ENCODE results near the gene HOXA1. TPM values are rescaled to one million over a fixed set of nuclear protein-coding genes. Genes with fewer than 3 reads are reported as not detected.

Gene HOXA1
- total and polyA plus RNA-seq, 8 donors = 0.31 to 1.1 (median 0.55) TPM; not detected in 5

DNA sequence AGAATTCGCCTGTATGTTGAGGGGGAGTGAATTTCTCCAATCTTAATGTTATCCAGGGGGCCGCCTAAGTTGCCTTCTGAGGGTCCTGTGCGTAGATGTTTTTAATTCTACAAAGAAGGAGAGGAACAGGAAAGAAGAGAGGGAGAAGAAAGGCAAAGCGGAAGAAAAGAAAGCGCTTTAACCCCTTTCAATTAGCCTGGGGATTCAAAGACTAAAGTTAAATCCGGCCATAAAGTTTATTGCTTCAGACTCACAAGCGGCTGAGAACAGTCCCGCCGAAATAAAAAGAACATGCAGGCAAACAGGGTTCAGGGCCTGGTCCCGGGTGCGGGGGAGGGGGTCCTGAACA lies 43.2 kb upstream of the HOXA1 start:
- peaks cover 0 to 52% (median 28%) of the 10 kb centered on the region in 4 donors for H3K4me1 ChIP-seq
- H3K9me3 ChIP-seq = peaks cover 0 to 4% (median 0%) of the 10 kb centered on the region in 4 donors
- WGBS, 5 donors = 50 to 81% (median 71%) methylated on average over 11 of the region's 11 CpGs
- peak overlapping the region; percentile 38 to 67 (median 56) for H3K4me3 ChIP-seq
- DNase-seq = no peak
- peak overlapping the region; percentile 57 to 99 (median 94) for H3K27ac ChIP-seq
- H3K27me3 ChIP-seq = peaks cover 0 to 92% (median 55%) of the 10 kb centered on the region in 3 donors
- peaks cover 0 to 5% (median 0%) of the 10 kb centered on the region in 4 donors for H3K36me3 ChIP-seq
- intact Hi-C loops (cut with DNase I; ENCODE audit: low total_unique reads) = no loop called here
- no peak for TF ChIP-seq POLR2A (IDR thresholded peaks at IDR 0.05)
- no peak for TF ChIP-seq CTCF (IDR thresholded peaks at IDR 0.05)
- TF ChIP-seq POLR2AphosphoS5 (IDR thresholded peaks at IDR 0.05) = no peak
- TF ChIP-seq EP300 (IDR thresholded peaks at IDR 0.05) = no peak

GRCh38 chr7:27138472-27138871 lies 42.7 kb upstream of the HOXA1 start:
- peaks cover 0 to 92% (median 54%) of the 10 kb centered on the region in 3 donors for H3K27me3 ChIP-seq
- peaks cover 0 to 54% (median 28%) of the 10 kb centered on the region in 4 donors for H3K4me1 ChIP-seq
- H3K36me3 ChIP-seq = peaks cover 0 to 5% (median 0%) of the 10 kb centered on the region in 4 donors
- peak overlapping the region in 3 of 4 donors; percentile 46 to 67 (median 65) for H3K4me3 ChIP-seq
- DNase-seq = no peak
- 59 to 84% (median 69%) methylated on average over 1 of the region's 1 CpG for WGBS, 5 donors
- intact Hi-C loops (cut with DNase I; ENCODE audit: low total_unique reads) = no loop called here
- H3K9me3 ChIP-seq = no peaks in the 10 kb centered on the region
- TF ChIP-seq POLR2A (IDR thresholded peaks at IDR 0.05) (no peak), POLR2AphosphoS5 (IDR thresholded peaks at IDR 0.05) (no peak), EP300 (IDR thresholded peaks at IDR 0.05) (no peak), CTCF (IDR thresholded peaks at IDR 0.05) (no peak)
- peak overlapping the region in 4 of 5 donors; percentile 93 to 99 (median 95) for H3K27ac ChIP-seq

- peaks cover 0 to 1% (median 0%) of the 10 kb centered on the region in 4 donors for H3K36me3 ChIP-seq
- intact Hi-C loops (cut with DNase I; ENCODE audit: low total_unique reads) = no loop called here
- H3K4me1 ChIP-seq = peaks cover 0 to 61% (median 31%) of the 10 kb centered on the region in 4 donors
- no peak for DNase-seq
- peak overlapping the region in 4 of 5 donors; percentile 93 to 99 (median 95) for H3K27ac ChIP-seq
- TF ChIP-seq POLR2AphosphoS5 (IDR thresholded peaks at IDR 0.05) (no peak), POLR2A (IDR thresholded peaks at IDR 0.05) (no peak), EP300 (IDR thresholded peaks at IDR 0.05) (no peak), CTCF (IDR thresholded peaks at IDR 0.05) (no peak)
- no peaks in the 10 kb centered on the region for H3K9me3 ChIP-seq
- peaks cover 0 to 92% (median 49%) of the 10 kb centered on the region in 3 donors for H3K27me3 ChIP-seq
- H3K4me3 ChIP-seq = no peak overlapping the region
- 59 to 88% (median 76%) methylated on average over 2 of the region's 2 CpGs for WGBS, 5 donors
Measured at GRCh38 chr7:27137640-27138315, 42.0 kb upstream of the HOXA1 start.

DNA sequence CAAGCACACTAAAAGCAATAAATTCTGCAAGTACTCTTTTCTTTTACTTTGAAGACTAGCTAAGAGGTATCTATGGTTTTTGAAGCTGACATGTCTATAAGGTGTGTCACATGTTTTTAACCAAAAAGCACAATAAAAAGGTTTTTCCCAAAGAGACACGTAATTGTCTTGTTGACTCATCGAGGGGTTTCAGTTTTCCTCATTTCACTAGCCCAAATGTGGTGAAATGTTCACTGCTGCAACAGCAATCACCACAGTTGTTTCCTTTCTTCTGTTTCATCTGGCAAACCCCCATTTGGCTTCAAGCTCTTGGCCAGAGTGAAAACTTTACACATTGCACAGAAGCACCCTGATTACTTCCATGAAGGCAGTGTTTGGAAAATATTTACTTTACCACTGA lies 38.6 kb upstream of the HOXA1 start:
- WGBS, 5 donors = 30 to 67% (median 48%) methylated on average over 2 of the region's 2 CpGs
- Histone ChIP-seq H3K9me3 (no peaks in the 10 kb centered on the region), H3K27ac (peak overlapping the region in 4 of 5 donors; percentile 39 to 99 (median 95)), H3K27me3 (peaks cover 0 to 99% (median 52%) of the 10 kb centered on the region in 3 donors), H3K4me3 (no peak overlapping the region), H3K36me3 (no peaks in the 10 kb centered on the region), H3K4me1 (peaks cover 0 to 80% (median 38%) of the 10 kb centered on the region in 4 donors)
- intact Hi-C loops (cut with DNase I; ENCODE audit: low total_unique reads) = no loop called here
- peak in 1 of 2 donors; percentile 82 for DNase-seq
- TF ChIP-seq CTCF (IDR thresholded peaks at IDR 0.05) = no peak
- TF ChIP-seq POLR2AphosphoS5 (IDR thresholded peaks at IDR 0.05) = peak; percentile 29 to 49 (median 46)
- no peak for TF ChIP-seq EP300 (IDR thresholded peaks at IDR 0.05)
- no peak for TF ChIP-seq POLR2A (IDR thresholded peaks at IDR 0.05)

Measured in stomach (tissue), 9 donors.